Measurements from ENCODE around the gene TOR1AIP2.

Gene TOR1AIP2

DNA sequence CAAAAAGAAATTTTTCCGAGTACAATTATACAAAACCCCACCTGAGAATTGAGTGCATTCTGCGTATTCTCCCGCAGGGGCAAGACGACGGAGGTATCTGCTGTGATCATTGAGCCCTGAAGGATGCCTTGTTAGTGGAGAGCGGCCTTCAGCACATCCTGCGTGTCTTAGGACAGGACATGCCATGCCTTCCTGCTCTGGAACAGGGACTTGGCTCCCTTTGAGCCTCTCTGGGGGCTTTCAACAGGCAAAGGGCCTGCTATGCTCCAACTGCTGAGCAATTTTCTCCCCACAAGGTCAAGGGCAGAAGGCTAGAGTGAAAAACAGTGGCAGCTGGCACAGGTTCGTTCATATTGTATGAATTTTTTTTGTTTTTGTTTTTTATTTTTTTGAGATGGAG, 52.4 kb downstream of the TOR1AIP2 start:
- DNase-seq = no peak

DNA sequence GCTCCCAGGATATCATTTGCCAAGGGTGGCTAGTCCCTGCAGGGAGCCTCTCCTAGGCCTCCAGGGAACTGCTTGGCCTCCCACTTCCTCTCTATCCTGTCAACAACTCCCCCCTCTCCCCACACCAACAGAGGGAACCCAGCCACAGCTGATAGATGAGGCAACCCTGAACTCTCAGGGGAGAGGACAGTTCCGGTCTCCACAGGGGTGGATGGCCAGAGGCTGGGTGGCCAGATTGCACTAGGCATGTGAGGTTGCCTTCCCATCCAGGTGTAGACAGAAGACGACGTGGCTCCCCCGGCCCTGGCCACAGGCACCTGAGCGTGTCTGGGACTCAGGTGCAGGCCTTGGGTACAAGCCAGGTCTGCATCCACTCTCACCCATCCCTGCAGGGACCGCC, 53.3 kb downstream of the TOR1AIP2 start:
- DNase-seq = no peak

DNA sequence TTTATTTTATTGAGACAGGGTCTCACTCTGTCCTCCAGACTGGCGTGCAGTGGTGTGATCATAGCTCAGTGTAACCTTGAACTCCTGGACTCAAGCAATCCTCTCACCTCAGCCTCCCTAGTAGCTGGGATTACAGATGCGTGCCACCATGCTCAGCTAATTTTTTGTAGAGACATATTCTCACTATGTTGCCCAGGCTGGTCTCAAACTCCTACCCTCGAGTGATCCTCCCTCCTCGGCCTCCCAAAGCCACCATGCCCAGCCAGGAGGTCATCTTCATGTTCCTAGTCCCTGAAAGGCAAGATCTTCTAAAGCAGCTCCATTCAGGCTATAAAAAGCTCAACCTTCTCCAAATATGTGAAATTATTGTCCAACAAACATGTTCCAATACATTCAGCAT, 53.9 kb downstream of the TOR1AIP2 start:
- no peak for DNase-seq

GRCh38 chr1:179822065-179822464, 55.5 kb downstream of the TOR1AIP2 start:
- no peak for DNase-seq

DNA sequence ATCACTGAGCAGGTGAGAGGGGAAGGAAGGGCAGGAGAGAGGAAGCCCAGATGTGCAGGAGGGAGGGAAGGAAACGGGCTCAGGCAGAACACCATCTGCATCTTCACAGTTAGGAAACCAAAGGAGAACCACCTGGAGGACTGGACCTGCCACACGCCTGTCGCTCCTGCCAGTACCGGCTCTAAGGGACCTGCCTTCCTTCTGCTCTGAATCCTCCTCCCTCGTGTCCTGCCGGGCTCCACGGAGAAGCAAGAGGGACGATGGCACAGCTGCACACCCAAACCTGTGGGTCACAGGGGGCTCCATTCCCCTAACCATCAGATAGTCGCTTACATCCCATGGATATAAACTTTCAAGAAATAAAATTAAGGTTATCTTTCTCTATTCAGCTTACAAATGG, 56.1 kb downstream of the TOR1AIP2 start:
- no peak for DNase-seq

GRCh38 chr1:179820226-179820970, 57.2 kb downstream of the TOR1AIP2 start:
- DNase-seq = no peak

- no peak for DNase-seq
Measured at GRCh38 chr1:179818743-179819173, 58.8 kb downstream of the TOR1AIP2 start.

DNA sequence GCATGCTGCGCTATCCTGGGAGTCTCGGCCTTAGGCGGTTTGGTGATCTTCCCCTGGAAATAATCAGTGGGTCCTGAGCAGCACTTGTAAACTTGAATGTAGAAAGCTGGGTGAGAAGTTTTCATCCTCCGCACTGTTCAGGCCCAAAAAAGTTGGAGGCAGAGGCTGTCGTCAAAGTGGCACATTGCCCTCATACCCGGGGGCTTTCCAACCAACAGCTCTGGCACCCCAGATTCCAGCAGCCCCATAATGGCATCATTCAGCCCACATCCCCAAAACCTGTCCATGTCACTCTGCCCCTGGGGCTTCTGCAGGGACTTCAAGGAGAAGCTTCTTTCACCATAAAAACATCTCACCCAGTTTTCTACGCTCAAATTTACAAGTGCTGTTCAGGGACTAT, 59.3 kb downstream of the TOR1AIP2 start:
- DNase-seq = no peak

- DNase-seq = no peak
Measured at GRCh38 chr1:179817789-179818188, 59.8 kb downstream of the TOR1AIP2 start.

DNA sequence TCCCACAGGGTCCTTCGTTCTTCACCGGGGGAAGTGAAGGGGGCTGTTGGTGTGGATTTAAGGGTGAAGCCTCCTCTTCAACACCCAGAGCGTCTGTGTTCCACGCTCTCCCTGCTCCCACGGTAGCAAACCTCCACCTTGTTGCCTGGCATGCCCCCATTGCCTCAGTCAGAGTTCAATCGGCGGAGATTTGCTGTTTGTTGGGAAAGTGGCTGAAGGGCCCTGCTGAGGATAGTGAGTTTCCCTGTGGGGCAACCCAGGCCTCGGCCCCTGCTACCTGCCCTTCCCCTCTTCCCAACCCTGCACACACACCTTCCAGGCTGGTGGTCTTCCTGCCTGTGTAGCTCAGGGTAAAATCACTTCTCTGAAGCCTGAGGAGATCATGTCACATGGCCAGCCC, 60.5 kb downstream of the TOR1AIP2 start:
- no peak for DNase-seq

DNA sequence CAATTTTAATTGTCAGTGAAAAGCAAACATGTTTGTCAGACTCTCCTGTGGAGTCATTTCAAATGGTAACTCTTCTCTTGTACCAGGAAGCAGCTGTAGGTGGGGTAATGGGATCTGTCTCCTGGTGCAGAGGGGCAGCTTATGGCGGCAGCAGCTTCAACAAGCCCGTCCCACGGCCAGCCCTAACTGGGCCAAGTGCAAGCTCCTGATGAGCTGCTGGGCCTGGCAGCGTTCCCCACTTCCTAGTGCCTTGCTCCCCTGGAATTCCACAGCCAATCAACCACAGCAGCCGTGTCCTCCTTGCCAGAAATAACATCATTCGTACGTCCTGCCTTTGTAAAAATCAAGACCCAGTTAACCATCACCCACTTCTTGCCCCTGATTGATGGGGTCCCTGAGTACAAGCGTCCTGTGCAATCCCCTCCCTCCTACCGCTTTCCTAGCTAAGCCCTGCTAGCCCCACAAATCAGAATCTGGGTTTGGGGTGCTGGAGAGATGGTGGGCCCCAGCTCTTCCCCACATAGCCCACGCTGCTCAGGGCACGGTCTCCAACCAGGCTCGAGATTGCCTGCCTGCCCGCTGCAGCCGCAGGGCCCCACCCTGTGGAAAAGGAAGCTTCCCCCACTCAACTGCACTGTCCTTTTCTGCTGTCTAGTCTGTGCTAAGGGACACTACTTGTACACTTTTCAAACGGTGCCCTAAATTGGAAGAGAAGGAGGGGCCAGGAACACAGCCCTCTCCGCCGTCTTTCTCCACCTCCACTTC, 61.2 kb downstream of the TOR1AIP2 start:
- peak; percentile 63 to 69 for DNase-seq

DNA sequence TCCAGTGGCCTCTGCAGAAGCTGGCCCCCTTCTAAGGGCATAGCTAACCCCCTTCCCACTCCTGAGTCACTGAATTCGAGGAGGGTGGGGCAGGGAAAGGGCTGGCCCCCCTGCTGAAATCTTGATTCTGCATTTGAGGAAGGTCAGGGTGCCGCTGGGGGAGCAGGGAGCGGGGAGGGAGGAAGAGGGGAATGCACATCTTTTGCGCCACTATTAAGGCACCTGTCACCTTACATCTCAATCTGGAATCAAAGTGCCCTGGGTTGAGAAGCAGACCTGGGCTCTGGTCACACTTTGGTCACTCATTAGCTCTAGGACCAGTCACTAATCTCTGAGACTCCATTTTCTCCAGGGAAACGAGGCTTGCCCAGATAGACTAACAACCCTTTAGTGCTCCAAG, 62.0 kb downstream of the TOR1AIP2 start:
- DNase-seq = peak; percentile 63 to 76

GRCh38 chr1:179814546-179814838, 63.1 kb downstream of the TOR1AIP2 start:
- peak in 1 of 2 experiments; percentile 99 for DNase-seq

DNA sequence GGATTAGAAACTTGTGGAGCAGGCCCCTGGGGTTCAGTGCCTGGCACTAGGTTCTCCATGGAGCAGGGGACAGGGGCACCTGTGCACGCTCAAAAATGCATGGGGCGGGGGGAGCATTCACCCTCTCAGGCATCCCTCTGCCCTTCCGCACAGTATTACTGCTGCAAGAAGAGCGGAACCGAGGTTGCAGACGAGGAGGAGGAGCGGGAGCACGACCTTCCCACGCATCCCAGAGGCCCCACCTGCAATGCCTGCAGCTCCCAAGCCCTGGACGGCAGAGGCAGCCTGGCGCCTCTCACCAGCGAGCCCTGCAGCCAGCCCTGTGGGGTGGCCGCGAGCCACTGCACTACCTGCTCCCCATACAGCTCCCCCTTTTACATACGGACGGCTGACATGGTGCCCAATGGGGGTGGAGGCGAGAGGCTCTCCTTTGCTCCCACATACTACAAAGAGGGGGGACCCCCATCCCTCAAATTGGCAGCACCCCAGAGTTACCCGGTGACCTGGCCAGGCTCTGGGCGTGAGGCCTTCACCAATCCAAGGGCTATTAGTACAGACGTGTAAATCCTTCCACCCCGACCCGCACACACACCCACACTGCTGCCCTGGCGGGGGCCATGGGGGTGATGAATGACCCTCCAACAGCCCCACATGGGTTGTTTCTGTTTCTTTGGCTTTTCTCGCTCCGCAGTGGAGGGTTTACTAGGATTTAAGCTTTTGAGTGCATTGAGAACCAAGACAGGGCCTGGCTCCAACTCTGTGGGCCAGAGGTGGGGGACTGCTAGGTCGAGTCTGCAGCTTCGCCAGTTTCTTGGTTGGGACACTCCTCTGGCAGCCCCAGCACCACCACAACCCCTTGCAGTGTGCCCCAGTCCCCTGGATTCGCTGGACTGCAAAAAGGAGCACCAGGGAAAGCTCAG, 63.7 kb downstream of the TOR1AIP2 start:
- DNase-seq = peak in 1 of 2 experiments; percentile 54

GRCh38 chr1:179812501-179813292, 64.9 kb downstream of the TOR1AIP2 start:
- no peak for DNase-seq

GRCh38 chr1:179810367-179810715, 67.3 kb downstream of the TOR1AIP2 start:
- DNase-seq = peak in 1 of 2 experiments; percentile 19

DNA sequence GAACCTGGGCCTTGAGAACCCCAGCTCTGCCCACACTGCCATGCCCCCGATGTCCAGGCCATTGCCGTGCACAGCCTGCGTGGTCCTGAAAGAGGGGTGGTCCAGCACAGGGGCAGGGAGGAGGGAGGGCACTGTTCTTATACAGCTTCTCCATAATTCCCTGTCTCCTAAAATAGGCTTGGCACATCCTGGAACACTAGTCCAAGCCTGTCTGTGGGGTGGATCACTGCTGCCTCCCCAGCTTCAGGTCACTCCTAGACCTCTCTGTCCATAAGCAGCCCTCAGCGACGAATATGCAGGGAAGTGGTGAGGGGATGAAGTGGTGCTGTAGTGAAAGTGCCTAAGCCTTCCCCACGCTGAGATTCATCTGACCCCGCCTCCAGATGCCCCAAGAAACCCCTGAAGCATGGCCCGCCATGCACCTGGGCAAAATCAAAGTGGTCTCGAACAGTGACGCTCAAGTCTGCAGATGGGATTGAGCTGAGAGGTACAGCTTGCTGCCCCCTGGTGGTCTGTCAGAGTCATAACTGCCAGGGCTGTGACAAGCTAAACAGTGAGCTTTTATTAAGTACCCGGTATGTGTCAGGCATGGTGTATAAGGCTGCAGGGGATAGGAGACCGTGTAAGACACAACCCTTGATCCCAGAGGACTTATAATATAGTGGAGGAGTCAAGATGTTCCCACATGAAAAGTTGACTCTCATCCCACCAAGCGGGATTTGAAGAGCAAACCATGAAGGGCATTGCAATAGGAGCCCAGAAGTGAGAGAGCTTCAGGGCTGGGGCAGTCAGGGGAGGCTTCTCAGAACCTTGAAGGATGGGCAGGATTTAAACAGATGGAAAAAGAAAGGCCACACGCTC, 67.9 kb downstream of the TOR1AIP2 start:
- DNase-seq = peak; percentile 87 to 96

GRCh38 chr1:179808503-179808902, 69.1 kb downstream of the TOR1AIP2 start:
- DNase-seq = peak; percentile 46 to 72

DNA sequence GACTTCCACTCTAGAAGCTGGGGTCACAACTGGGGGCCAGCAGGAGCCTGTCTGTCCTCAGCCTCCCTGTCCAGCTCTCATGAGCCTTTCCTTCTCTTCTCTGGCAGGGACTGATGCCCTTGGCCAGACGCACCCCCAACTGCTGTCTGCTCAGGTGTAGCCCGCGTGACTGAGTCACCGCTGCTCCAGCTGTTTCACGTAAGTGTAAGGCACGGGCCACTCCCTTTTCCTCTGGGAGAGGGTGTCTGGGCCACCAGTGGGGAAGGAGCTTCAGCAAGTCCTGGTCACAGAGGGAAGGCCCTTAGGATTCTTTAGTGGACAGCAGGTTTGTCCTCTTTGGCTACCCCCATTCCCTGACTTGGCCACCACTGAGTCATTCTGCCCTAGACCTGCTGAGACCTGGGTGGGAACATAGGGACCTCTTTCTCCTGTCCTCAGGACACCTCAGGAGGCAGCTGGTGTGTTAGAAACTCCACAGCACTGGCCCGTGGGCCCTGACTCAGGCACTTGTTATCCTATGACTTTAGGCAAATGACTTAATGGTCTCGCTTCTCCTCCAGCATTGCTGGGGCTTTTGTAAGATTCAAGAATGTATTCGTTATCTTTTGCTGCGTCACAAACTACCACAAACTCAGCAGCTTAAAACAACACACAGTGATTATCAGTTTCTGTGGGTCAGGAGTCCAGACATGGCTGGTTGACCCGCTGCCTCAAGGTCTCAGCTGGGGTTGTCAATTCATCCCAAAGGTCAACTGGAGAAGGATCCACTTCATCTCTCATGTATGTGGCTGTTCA, 69.7 kb downstream of the TOR1AIP2 start:
- DNase-seq = peak in 1 of 2 experiments; percentile 26

GRCh38 chr1:179807291-179807690, 70.3 kb downstream of the TOR1AIP2 start:
- DNase-seq = no peak

- no peak for DNase-seq
Measured at GRCh38 chr1:179806333-179806732, 71.3 kb downstream of the TOR1AIP2 start.

Data from NCI-H526 (cell line).